Thyroid gland (tissue), 4 donors: ENCODE results near the gene KIAA1191. TPM values are rescaled to one million over a fixed set of nuclear protein-coding genes. Genes with fewer than 3 reads are reported as not detected.
"Not testable (repeated sequence)": the region's sequence is repeated elsewhere in the genome, so short reads cannot be mapped to it uniquely, and the experiment has no call there.

Experiments used
- DNase-seq, 2 donors: peaks; one replicate each; pipeline ENCODE4 v3.0.0-alpha.2; 2019
- H3K27ac ChIP-seq, 3 donors: fragments of 200-600 bp; sonication (generic); 1 replicate in 2 of 3; 2 replicates in 1 of 3; pipeline ENCODE4 v1.5.1; 2016 to 2019; ENCODE audit warnings: mild to moderate bottlenecking in 1 of 3, moderate library complexity in 1 of 3
- H3K27me3 ChIP-seq: fragments of 200-600 bp; sonication (generic); one replicate; pipeline ENCODE4 v1.5.1; 2019
- H3K36me3 ChIP-seq, 2 donors: fragments of 200-600 bp; sonication (generic); one replicate each; pipeline ENCODE4 v1.5.1; 2016 to 2019
- H3K4me1 ChIP-seq, 2 donors: fragments of 200-600 bp; sonication (generic); one replicate each; pipeline ENCODE4 v1.5.1; 2017 to 2019
- H3K4me3 ChIP-seq, 3 donors: fragments of 200-600 bp; sonication (generic); replicated peaks in 1 of 3; 1 replicate in 2 of 3; 2 replicates in 1 of 3; pipeline ENCODE4 v1.5.1; 2016; ENCODE audit warnings: mild to moderate bottlenecking in 1 of 3
- H3K9me3 ChIP-seq: fragments of 200-600 bp; sonication (generic); one replicate; pipeline ENCODE4 v1.5.1; 2017
- POLR2A ChIP-seq, 2 donors: fragments of 450-650 bp; IDR thresholded peaks; one replicate each; pipeline ENCODE4 v1.6.1; 2017; ENCODE audit warnings: antibody characterized with exemption in 2 of 2, mild to moderate bottlenecking in 2 of 2, moderate library complexity in 1 of 2
- WGBS, 2 donors: methylation state at CpG; one replicate each; pipeline ENCODE4 v1.1.5; 2017; 5-methylcytosine and 5-hydroxymethylcytosine counted together
- intact Hi-C: fragments of 100-400 bp; cut with DNase I; formaldehyde crosslinking; loops from one replicate; pipeline ENCODE4 v1.15.1; 2023
- microRNA counts, 2 donors: library from miRNA; unstranded; fragments of <30 nt; microRNA quantifications; one replicate each; lab custom pipeline; 2016 to 2017
- microRNA-seq: library from miRNA; unstranded; fragments of <30 nt; microRNA quantifications from one replicate; pipeline ENCODE4, GENCODE V29; 2016
- small RNA-seq: library from RNA; depleted of rRNA; stranded (forward); fragments of <200 nt; gene quantifications from one replicate; pipeline ENCODE3, GENCODE V24; 2016
- total RNA-seq, 4 donors: library from RNA; depleted of rRNA; stranded (reverse); fragments of >200 nt; gene quantifications; one replicate each; pipeline ENCODE4 v1.2.3, GENCODE V29; 2016
- TF ChIP-seq, protein P1 (sequence below), 6 experiments: fragments of 200-600 bp in 3 of 6; fragments of 450-650 bp in 3 of 6; sonication (generic) in 3 of 6; IDR thresholded peaks; one replicate each; pipeline ENCODE4 v1.5.1; 2016 to 2019; ENCODE audit warnings: antibody characterized with exemption in 6 of 6, mild to moderate bottlenecking in 2 of 6, inconsistent platforms in 1 of 6, moderate library complexity in 1 of 6

KIAA1191 gene
- total RNA-seq, 4 donors from 2014 or later, result 107 to 134 (median 119) TPM

DNA sequence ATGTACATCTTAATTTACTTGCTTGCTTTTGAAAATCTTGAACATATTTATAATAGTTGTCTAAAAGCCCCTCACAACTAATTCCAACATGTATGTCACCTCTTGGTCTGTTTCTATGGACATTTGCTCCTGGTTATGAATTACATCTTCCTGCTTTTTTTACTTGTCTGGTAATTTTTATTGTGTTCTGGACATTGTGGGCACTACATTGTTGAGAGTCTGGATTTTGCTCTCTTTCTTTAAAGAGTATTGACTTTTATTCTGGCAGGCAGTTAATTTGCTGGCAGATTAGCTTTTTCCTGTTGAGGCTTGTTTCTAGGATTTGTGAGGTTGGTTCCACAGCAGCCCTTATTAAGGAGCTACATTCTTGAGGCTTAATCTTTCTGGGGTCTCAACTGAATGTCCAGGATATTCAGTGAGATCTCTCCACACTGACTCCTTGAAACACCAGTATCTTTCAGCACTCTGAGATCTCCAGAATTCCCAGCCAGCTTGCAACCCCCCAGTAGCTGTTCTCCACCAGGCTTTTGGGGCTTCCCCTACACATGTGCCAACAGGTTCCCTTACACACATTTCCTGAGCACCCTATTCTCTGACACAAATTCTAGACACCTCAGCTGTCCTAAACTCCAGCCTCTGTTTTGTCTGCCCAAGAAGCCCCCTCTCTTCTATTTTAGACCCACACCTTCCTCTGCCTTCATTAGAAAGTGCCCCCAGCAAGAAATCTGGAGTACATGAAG lies 27.4 kb downstream of the KIAA1191 start:
- no peaks in the 10 kb centered on the region for H3K4me1 ChIP-seq
- no peaks in the 10 kb centered on the region for H3K27me3 ChIP-seq
- no peak overlapping the region for H3K27ac ChIP-seq
- intact Hi-C loops, result no loop called here
- DNase-seq, result no peak
- no peaks in the 10 kb centered on the region for H3K9me3 ChIP-seq
- no peak overlapping the region for H3K4me3 ChIP-seq
- no peaks in the 10 kb centered on the region for H3K36me3 ChIP-seq
- TF ChIP-seq, protein P1, sequence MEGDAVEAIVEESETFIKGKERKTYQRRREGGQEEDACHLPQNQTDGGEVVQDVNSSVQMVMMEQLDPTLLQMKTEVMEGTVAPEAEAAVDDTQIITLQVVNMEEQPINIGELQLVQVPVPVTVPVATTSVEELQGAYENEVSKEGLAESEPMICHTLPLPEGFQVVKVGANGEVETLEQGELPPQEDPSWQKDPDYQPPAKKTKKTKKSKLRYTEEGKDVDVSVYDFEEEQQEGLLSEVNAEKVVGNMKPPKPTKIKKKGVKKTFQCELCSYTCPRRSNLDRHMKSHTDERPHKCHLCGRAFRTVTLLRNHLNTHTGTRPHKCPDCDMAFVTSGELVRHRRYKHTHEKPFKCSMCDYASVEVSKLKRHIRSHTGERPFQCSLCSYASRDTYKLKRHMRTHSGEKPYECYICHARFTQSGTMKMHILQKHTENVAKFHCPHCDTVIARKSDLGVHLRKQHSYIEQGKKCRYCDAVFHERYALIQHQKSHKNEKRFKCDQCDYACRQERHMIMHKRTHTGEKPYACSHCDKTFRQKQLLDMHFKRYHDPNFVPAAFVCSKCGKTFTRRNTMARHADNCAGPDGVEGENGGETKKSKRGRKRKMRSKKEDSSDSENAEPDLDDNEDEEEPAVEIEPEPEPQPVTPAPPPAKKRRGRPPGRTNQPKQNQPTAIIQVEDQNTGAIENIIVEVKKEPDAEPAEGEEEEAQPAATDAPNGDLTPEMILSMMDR (IDR thresholded peaks at IDR 0.05), result no peak
- TF ChIP-seq POLR2A (IDR thresholded peaks at IDR 0.05), result no peak

DNA sequence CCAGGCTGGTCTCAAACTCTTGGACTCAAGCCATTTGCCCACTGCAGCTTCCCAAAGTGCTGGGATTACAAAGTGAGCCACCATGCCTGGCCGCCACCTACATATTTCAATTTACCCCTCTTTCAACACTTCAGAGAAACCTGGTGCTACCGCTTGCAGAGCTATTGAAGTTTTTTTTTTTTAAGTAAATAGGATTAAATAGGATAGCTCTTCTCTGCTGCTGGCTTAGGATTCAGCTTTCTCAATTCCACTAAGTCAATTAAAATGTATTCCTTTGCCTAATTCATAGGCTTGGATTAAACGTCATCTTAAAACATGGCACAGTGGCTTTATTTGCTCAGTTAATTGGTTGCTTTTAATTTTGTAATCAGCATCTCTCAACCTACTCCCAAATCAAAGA lies 41.0 kb downstream of the KIAA1191 start:
- DNase-seq, result no peak
- WGBS, 2 donors, result 96 to 98% methylated on average over 3 of the region's 3 CpGs
- Histone ChIP-seq H3K4me3 (no peak overlapping the region), H3K27ac (no peak overlapping the region), H3K4me1 (no peaks in the 10 kb centered on the region), H3K36me3 (peaks cover 5 to 12% of the 10 kb centered on the region in 2 donors), H3K27me3 (no peaks in the 10 kb centered on the region), H3K9me3 (no peaks in the 10 kb centered on the region)
- TF ChIP-seq, protein P1 (IDR thresholded peaks at IDR 0.05), result no peak
- no peak for TF ChIP-seq POLR2A (IDR thresholded peaks at IDR 0.05)
- intact Hi-C loops, result no loop called here

- Histone ChIP-seq H3K9me3 (no peaks in the 10 kb centered on the region), H3K4me1 (no peaks in the 10 kb centered on the region), H3K27me3 (no peaks in the 10 kb centered on the region), H3K27ac (no peak overlapping the region), H3K36me3 (peaks cover 5 to 12% of the 10 kb centered on the region in 2 donors), H3K4me3 (no peak overlapping the region)
- intact Hi-C loops, result no loop called here
- DNase-seq, result no peak
- 77 to 81% methylated on average over 9 of the region's 9 CpGs for WGBS, 2 donors
- TF ChIP-seq POLR2A (IDR thresholded peaks at IDR 0.05), result no peak
- TF ChIP-seq, protein P1 (IDR thresholded peaks at IDR 0.05), result peak in 2 of 6 experiments; percentile 13 to 32
These were observed 41.6 kb downstream of the KIAA1191 start for GRCh38 chr5:176319827-176320554.

GRCh38 chr5:176317534-176318374 lies 43.8 kb downstream of the KIAA1191 start:
- Histone ChIP-seq H3K27me3 (no peaks in the 10 kb centered on the region), H3K4me3 (no peak overlapping the region), H3K27ac (no peak overlapping the region), H3K9me3 (no peaks in the 10 kb centered on the region), H3K4me1 (no peaks in the 10 kb centered on the region), H3K36me3 (peaks cover 3 to 4% of the 10 kb centered on the region in 2 donors)
- intact Hi-C loops, result no loop called here
- no peak for TF ChIP-seq POLR2A (IDR thresholded peaks at IDR 0.05)
- TF ChIP-seq, protein P1 (IDR thresholded peaks at IDR 0.05), result no peak
- WGBS, 2 donors, result 80 to 88% methylated on average over 7 of the region's 7 CpGs
- peak in 1 of 2 donors; percentile 5 for DNase-seq

- H3K27me3 ChIP-seq, H3K9me3 ChIP-seq, H3K4me1 ChIP-seq, intact Hi-C loops, H3K4me3 ChIP-seq, DNase-seq, H3K36me3 ChIP-seq, H3K27ac ChIP-seq: not testable (repeated sequence)
- no CpG with 5 or more reads among the region's 31 CpGs for whole genome bisulfite sequencing, 2 donors
These were observed 56.2 kb downstream of the KIAA1191 start for GRCh38 chr5:176305356-176305755.

MicroRNAs within 50 kb of the gene (microRNA counts, 767-probe panel; counts per million panel counts)
- microRNA hsa-miR-1271-5p (lab: Ali Mortazavi, UCI), result 0 counts per million in 2 donors

Small RNAs within 50 kb of the gene (microRNA-seq; reads per million reads assigned to microRNA genes)
- gene MIR1271, result 4.0 reads per million, percentile 6 among the genes with 10 or more reads in this experiment

Small RNAs within 50 kb of the gene (small RNA-seq; reads per million reads assigned to genes)
- not detected for gene MIR1271

Other genes starting within 250 kb of the KIAA1191 start
- gene SIMC1, start 123.3 kb downstream of the KIAA1191 start, total RNA-seq, result 10 to 100 TPM in 3 of 4 donors, 1 to 10 TPM in 1; 9.0 to 20.2 (median 13.1) TPM
- 10 to 100 TPM in 1 of 4 donors, 1 to 10 TPM in 3; 2.1 to 11.0 (median 2.8) TPM for gene ARL10, start 3.7 kb upstream of the KIAA1191 start, total RNA-seq
- gene NOP16, start 26.8 kb upstream of the KIAA1191 start, total RNA-seq, result 10 to 100 TPM in 2 of 4 donors, 1 to 10 TPM in 2; 4.7 to 13.7 (median 8.2) TPM
- 100 to 1,000 TPM; 112 to 188 (median 138) TPM for gene HIGD2A, start 27.0 kb upstream of the KIAA1191 start, total RNA-seq
- 100 to 1,000 TPM in 3 of 4 donors, 10 to 100 TPM in 1; 95.2 to 139 (median 112) TPM for gene CLTB, start 54.8 kb upstream of the KIAA1191 start, total RNA-seq
- 100 to 1,000 TPM in 1 of 4 donors, 10 to 100 TPM in 3; 33.6 to 186 (median 43.2) TPM for gene FAF2, start 86.6 kb upstream of the KIAA1191 start, total RNA-seq
- gene RNF44, start 175.6 kb upstream of the KIAA1191 start, total RNA-seq, result 10 to 100 TPM; 12.1 to 27.3 (median 22.4) TPM
- under 1 TPM in 1 of 4 donors, not detected in 3; 0.11 TPM for gene CDHR2, start 187.6 kb upstream of the KIAA1191 start, total RNA-seq
- under 1 TPM; 0.24 to 0.75 (median 0.30) TPM for gene GPRIN1, start 248.4 kb upstream of the KIAA1191 start, total RNA-seq